Tracheal epithelial cell (primary cell): ENCODE measurements around the gene PSMD4. TPM values are rescaled to one million over a fixed set of nuclear protein-coding genes. Genes with fewer than 3 reads are reported as not detected.

ENCODE experiments used
- total RNA-seq: library from RNA; depleted of rRNA; stranded (reverse); fragments of >200 nt; gene quantifications from 2 replicates; pipeline ENCODE4 v1.2.1, GENCODE V29; 2014

Gene PSMD4
- 171 and 208 TPM in 2 replicates for total RNA-seq

GRCh38 chr1:151254217-151255213 lies at the start of gene PSMD4:
TSS of gene PSMD4 (plus strand) at chr1:151254734. CDS start at chr1:151254783, 49 bp downstream.

DNA sequence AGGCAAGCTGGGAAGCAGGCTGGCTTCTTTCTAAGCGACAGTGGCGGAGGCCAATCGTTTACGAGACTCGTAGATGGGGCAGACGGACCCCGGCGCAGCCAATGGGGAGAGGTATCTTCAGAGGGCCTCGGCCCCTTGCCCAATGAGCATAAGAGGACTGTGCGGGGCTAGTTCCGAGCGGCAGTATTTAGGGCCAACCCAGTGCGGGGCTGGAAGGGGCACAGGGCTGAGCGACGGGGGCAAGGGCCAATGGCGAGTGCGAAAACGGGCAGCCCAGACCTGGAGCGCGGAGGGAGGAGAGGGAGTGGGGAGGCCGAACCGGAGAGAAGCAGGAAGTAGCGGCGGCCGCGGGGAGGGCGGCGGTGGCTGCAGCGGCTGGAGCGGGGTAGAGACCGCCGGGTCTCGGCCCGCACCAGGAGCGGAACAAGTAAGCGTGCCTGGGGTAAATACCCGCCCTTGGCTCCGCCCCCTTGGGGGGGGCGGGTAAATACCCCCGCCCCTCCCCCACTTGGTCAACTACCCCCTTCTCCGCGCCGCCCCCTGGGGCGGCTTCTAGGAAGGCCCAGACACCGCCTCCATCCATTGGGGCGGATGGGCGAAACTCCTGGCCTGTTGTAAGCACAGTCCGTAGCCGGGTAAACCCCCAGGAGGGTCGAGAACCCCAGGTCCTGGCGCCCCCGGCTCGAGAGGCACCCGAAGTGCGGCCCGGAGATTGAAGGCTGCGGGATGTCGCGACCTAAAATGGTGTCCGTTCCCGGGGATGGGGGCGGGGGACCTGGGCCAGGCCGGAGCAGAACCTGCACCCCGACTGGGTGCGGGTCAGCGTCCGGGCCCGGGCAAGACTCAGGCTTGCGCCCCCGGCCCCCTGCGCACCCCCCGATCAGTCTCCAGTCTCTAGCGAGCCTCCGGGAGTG lies 27.7 kb downstream of the PSMD4 start, which contains the start of gene ZNF687:
ZNF687 (plus strand) TSS at position 331 of the 914 bp plus-strand sequence. CDS start 3,993 bp downstream, outside the sequence.

Other genes starting within 250 kb of the PSMD4 start
- 9.6 and 11.6 TPM in 2 replicates for gene MINDY1, start 247.8 kb upstream of the PSMD4 start, total RNA-seq
- 7.5 and 10.4 TPM in 2 replicates for gene PRUNE1, start 246.3 kb upstream of the PSMD4 start, total RNA-seq
- gene BNIPL, start 218.1 kb upstream of the PSMD4 start, total RNA-seq, result 2.4 and 5.5 TPM in 2 replicates
- gene C1orf56, start 207.0 kb upstream of the PSMD4 start, total RNA-seq, result 0.72 and 1.5 TPM in 2 replicates
- 85.7 and 95.4 TPM in 2 replicates for gene CDC42SE1, start 195.1 kb upstream of the PSMD4 start, total RNA-seq
- gene MLLT11, start 194.3 kb upstream of the PSMD4 start, total RNA-seq, result 1.9 and 4.6 TPM in 2 replicates
- gene GABPB2, start 184.0 kb upstream of the PSMD4 start, total RNA-seq, result 10.7 and 11.8 TPM in 2 replicates
- 0.21 and 0.48 TPM in 2 replicates for gene SEMA6C, start 108.1 kb upstream of the PSMD4 start, total RNA-seq
- not detected in 2 replicates for gene TNFAIP8L2, start 98.1 kb upstream of the PSMD4 start, total RNA-seq
- 4.8 and 7.9 TPM in 2 replicates for gene LYSMD1, start 88.8 kb upstream of the PSMD4 start, total RNA-seq
- gene SCNM1, start 88.6 kb upstream of the PSMD4 start, total RNA-seq, result 20.2 and 26.4 TPM in 2 replicates
- gene TMOD4, start 78.8 kb upstream of the PSMD4 start, total RNA-seq, result not detected in 2 replicates
- gene VPS72, start 64.5 kb upstream of the PSMD4 start, total RNA-seq, result 58.2 and 79.0 TPM in 2 replicates
- 48.0 and 60.2 TPM in 2 replicates for gene PIP5K1A, start 56.2 kb upstream of the PSMD4 start, total RNA-seq
- gene ZNF687, start 27.6 kb downstream of the PSMD4 start, total RNA-seq, result 10.9 and 11.3 TPM in 2 replicates
- gene PI4KB, start 72.7 kb downstream of the PSMD4 start, total RNA-seq, result 22.0 and 28.0 TPM in 2 replicates
- gene RFX5, start 92.5 kb downstream of the PSMD4 start, total RNA-seq, result 19.0 and 68.0 TPM in 2 replicates
- 3.6 and 8.5 TPM in 2 replicates for gene SELENBP1, start 118.0 kb downstream of the PSMD4 start, total RNA-seq
- 319 and 373 TPM in 2 replicates for gene PSMB4, start 144.8 kb downstream of the PSMD4 start, total RNA-seq
- gene POGZ, start 204.8 kb downstream of the PSMD4 start, total RNA-seq, result 6.8 and 11.3 TPM in 2 replicates